Measurements from ENCODE around the gene PIK3C2B.
A peak's percentile ranks its signal among the peaks of the same experiment; 100 is the strongest.
"Not testable (repeated sequence)": the region's sequence is repeated elsewhere in the genome, so short reads cannot be mapped to it uniquely, and the experiment has no call there.

Gene PIK3C2B

DNA sequence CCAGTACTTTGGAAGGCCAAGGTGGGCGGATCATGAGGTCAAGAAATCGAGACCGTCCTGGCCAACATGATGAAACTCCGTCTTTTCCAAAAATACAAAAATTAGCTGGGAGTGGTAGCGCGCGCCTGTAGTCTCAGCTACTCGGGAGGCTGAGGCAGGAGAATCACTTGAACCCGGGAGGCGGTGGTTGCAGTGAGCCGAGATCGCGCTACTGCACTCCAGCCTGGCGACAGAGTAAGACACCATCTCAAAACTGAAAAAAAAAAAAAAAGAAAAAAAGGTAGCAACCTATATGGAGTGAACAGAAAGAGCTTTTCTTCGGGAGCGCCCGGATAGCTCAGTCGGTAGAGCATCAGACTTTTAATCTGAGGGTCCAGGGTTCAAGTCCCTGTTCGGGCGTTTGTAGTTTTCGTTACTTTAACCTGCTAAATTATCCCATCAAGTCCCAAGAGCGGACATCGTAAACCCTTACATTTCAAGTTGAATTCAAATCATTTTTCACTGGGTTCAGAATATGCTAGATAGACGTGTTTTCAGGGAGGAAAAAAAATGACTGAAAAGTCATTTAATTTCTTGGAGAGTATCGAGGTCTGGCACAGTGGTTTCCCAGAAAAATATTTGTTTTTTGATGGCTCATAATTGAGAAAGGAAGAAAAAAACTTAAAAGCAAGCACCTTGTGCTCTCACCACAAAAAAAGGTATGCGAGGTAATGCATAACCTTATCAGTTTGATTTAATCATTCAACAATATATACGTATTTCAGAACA lies 11.8 kb upstream of the PIK3C2B start:
- DNase-seq, result peak in 12 of 14 donors; percentile 29 to 79 (median 50)

DNA sequence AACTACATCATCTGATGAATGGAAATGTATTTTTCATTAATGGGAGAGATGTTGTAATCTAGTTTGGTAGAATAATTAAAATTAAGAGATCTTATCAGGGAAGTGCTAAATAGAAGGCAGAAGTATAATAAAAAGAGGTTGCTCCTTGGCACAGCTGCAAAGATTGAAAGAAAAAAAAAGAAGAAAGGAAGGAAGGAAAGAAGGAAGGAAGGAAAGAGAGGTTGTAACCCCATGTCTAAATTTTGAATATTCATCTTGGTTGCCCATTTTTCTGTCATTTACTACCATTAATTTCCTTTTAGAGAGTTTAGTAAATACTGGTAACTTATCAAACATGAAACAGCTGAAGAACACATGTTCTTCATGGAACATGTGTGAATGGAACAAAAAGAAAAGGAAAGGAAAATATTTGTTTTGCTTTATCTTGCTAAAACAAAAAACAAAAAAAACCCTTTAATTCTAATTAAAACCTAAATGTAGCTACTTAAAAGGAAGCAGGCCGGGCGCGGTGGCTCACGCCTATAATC lies 11.1 kb upstream of the PIK3C2B start:
- no peak for DNase-seq

DNA sequence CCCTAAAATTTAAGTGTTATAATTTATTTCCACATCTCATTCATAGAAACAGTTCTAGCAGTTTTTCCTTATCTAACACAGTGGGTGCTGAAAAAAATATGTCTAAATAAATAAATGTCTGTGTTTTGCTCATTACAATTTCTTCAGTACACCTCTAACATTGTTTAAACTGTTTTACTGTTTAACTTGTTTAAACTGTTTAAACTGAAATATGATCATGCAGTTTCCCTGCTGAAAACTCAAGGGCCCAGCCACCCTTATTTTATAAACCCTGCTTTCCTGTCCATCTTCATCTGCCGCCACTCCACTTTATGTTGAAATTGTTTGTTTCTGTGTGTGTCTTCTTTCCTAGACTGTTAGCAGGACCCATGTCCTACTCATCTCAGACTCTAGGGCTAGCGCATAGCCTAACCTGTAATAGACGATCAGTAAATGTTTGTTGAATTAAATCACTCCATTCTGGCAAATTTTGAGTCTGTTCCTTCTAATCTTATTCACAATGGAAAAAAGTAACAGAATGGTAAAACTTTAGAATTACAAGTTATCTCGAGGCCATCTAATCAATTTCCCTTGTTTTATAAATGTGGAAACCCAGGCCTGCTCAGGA lies 9.4 kb upstream of the PIK3C2B start:
- DNase-seq, result no peak

DNA sequence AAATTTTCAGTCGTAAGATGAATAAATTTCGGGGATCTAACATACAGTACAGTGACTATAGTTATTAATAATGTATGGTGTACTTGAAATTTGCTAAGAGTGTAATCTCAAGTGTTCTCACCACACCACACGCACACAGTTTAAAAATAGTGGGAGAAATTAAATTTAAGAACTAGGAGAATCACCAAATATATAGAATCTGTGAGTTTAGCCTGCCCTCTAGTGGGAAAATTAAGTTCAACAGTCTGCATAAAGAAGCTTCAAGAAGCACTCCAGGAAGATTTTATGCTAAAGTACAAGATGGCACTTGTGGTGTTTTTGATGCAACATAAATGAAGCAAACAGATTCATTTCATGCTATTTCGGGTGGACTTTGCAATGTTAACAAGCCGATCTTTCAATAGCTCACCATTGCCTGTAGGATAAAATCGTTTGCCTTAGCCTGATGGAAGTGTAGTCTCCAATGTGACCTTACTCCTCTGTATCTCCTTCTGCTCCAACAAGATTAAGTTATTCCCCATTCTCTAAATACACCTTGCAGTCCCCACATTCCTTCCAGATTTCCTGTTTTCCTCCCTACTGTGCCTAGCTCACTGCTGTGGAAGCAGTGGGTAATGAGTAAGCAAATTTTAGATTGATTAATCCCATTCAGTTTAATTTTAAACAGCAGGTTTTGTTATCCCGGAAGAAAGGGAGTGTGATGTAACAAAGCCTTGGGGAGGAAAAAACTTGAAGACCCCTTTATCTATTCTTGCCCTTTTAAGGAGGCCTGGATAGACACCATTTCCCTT lies 8.7 kb upstream of the PIK3C2B start:
- DNase-seq, result peak in 2 of 14 donors; percentile 35 to 56

DNA sequence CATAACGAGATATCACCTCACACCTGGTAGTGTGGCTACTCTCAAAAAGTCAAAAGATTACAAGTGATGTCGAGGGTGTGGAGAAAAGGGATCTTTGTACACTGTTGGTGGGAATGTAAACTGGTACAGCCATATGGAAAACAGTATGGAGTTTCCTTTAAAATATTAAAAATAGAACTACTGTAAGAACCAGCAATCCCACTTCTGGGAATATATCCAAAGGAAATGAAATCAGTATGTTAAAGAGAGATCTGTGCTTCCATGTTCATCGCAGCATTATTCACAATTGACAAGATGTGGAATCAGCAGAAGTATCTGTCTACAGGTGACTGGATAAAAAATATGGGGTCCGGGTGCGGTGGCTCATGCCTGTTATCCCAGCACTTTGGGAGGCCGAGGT lies 7.6 kb upstream of the PIK3C2B start:
- DNase-seq, result no peak

DNA sequence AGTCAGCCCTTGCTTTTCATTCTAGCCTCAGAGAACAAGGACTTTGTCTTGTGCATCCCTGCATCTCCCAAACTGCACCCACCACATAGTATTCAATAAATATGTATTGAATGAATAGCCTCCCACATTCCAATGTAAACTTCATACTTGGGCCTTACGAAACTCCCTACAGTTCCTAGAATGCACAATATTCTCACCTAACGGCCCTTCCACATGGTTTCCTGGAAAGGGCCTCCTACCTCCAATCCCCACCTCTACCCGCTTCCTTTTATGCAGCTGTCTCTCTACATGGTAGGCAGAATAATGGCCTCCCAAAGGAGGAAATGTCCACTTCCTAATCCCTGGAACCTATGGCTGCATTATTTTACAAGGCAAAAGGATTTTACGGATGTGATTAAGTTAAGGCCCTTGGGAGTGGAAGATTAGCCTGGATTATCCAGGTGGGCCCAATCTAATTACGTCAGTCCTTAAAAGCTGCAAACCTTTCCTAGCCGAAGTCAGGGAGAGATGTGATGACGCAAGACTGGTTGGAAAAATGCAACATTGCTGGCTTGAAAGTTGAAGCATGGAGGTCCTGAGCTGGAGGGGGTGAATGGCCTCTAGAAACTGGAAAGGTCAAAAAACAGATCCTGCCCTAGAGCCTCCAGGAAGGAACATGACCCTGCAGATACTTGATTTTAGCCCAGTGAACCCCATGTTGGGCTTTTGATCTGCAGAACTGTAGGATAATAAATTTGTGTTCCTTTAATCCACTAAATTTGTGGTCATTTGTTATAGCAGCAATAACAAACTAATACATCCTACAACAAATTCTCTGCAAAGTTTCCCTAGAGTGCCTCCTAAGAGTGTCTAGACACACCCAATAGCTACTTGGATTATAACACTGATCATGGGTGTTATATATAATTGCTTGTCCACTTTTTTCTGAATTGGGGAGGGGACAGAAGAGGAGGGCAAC lies 5.2 kb upstream of the PIK3C2B start:
- DNase-seq, result no peak

DNA sequence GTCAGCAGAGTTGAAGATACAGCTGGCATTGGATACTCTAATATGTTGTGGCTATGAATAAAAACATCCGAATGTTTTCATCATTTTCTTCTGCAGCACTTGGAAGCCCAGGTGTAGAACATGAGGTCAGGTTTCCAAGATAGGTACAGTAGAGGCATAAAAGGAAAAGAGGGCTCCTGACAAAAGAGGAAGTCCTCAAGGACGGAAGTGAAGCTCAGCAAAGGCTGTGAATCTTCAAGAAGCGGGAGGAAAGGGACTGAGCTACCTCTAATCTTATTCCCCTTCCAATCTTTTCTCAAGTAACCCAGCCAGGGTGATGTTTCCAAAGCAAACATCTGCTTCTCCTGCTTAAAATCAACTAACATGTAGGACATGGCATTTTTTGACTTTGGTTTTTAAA lies 4.4 kb upstream of the PIK3C2B start:
- no peak for DNase-seq

DNA sequence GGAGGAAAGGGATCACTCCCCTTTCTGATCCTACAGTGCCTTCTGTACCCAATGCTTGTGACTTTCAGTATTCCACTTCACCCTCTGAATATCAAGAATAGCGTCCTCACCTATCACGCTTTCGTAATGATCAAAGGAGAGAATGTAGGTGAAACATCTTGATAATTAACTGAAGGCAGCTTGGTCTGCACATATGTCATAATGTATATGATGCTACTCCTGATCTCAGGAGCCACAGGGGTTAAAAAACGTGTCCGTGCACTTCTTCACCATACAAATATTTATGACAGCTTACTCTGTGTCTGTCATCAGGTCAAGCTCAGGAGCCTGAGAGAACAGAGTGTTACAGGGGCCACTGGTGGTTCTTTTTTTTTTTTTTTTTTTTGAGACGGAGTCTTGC lies 1.2 kb upstream of the PIK3C2B start:
- DNase-seq, result no peak

DNA sequence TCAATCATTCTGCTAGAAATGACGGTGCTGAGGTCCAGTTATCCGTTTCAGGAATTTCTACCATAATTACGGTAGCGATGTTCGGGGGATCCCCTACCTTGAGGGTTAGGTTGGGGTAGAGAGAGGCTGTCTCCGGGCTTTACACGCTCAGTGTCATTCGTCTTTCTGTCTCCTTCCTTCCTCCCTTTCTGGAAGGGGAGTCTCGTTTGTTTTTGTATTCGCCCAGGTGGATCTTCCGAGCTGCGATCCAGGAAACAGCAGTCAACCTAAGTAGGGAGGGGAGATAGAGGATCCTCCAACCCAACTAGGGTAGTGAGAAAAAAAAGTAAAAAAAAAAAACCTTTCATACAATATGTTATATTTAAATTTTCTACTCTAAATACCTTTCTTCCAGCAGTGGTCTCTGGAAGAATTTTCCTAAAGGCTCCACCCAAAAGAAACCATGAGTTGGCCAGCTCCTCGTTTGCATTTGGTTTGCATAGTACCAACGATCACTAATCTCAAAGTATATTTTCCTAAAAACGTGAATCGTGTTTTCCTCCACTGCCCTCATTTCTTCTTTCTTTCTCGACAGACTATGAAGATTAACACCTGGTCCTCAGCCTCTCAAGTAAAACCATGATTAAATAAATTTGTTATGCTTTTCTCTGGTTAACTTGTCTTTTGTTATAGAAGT lies 611 bp upstream of the PIK3C2B start:
- no peak for DNase-seq

DNA sequence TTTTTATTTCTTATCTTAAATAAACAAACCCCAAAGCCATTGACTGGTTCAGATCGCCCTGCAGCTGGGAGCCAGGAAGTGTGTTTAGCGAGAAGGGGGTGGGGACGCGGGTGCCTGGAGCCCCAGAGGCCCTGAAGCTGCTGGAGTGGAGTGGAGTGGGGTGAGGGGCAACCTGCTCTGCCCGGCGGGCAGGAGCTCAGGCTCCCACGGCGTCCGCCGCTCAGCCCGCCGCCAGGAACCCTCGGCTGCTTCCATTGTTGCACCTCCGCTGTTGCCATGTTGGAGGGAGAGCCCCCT lies 673 bp downstream of the PIK3C2B start:
- DNase-seq, result peak in 10 of 14 donors; percentile 50 to 84 (median 71)

DNA sequence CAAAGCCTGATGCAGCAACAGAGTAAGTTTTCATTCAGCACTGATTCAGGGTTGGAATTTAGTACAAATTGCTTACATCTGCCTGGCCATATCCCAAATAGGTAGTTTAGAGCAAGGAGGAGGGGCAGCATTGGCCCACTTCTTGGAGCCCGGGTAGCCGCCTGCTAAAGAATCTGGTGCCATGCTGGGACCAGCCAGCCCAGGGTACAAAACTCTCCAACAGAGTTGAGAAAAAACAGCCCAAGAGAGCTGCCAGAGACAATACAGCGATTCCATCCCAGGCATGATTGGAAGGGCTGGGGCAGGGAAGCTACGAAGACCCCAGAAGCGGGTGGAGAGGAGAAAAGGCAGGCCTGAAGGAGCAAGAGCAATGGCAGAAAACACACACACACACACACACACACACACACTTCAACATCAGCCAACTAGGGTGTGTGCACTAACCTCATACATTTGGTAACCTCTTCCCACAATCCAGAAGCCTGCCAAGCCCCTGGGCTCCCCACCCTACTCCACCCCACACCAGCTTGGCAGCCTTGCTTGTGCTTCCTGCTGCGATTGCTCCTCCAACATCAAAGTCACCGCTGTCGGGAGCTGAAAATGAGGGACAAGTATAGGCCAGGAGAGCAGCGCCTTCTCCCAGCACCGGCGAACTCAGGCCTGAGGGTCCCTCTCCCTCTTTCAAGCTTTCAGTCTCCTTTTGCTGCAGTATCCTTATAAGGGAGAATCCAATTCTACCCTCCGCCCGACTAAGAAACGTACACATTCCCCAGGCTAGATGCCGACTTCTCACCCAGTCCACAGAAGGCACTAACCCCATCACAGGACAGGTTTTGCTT lies 1.2 kb downstream of the PIK3C2B start:
- DNase-seq, result peak in 6 of 14 donors; percentile 49 to 78 (median 56)

DNA sequence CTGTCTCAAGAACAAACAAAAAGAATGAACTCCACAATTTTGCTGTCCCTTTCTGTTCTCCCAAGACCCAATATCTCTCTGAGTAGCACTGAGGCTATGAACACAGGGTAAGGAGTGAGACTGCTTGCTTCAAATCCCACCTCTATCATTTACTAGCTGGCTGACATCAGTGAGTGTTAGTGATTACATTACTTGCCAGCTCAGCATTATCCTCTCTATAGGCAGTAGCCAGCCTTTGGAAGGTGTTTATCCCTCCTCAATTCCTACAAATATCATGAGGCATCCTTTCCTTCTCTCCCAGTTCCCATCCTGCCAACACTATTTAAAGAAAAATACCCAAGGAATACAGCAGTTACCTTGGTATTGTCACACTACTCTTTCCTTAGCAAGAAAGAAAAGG lies 3.0 kb downstream of the PIK3C2B start:
- no peak for DNase-seq

DNA sequence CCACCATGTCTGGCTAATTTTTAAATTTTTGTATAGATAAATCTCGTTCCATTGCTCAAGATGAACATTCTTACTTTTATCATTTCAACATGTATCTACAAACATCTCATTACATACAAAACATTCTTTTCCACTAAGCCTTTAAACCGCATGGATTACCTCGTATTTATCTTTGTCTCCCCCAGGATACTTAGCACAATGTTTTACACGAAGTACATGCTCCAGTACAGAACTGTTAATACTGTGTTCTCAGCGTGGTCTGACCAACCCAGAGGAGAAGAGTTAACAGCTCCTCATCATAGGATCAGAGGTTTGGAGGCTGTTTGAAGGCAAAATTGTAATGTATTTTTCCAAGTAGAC lies 7.4 kb downstream of the PIK3C2B start:
- DNase-seq, result no peak

DNA sequence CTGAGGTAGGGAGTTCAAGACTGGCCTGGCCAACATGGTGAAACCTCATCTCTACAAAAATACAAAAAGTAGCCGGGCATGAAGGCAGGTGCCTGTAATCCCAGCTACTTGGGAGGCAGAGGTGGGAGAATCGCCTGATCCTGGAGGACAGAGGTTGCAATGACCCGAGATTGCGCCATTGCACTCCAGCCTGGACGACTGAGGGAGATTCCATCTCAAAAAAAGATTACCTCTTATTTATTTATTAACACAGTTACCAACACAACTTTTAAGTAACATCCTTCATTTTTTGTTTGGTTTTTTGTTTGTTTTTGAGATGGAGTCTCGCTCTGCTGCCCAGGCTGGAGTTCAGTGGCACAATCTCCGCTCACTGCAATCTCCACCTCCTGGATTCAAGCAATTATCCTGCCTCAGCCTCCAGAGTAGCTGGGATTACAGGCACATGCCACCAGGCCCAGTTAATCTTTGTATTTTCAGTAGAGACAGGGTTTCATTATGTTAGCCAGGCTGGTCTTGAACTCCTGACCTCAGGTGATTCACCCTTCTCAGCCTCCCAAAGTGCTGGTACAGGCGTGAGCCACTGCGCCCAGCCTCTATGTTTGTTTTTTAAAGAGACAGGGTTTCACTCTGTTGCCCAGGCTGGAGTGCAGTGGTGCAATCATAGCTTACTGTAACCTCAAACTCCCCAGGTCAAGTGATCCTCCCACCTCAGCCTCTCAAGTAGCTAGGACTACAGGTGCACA lies 7.9 kb downstream of the PIK3C2B start:
- DNase-seq, result not testable (repeated sequence)

DNA sequence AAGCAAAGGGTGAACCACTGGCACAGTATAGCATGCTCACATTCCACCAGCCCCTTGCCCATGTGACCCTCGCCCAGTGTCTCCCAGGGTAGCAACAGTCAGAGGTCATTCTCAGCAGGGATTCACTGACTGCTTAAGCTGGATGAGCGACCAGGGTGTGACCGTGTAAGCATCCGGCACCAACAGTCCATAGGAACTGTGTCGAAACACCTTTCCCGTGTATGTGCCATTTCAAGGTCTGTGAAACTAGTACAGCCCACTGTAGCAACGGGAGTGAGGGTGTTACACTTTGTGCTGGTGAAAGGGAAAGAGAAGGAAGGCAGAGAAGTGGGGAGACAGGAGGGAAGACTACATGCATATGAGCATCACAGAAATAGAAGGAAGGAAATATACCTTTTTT lies 10.8 kb downstream of the PIK3C2B start:
- no peak for DNase-seq

DNA sequence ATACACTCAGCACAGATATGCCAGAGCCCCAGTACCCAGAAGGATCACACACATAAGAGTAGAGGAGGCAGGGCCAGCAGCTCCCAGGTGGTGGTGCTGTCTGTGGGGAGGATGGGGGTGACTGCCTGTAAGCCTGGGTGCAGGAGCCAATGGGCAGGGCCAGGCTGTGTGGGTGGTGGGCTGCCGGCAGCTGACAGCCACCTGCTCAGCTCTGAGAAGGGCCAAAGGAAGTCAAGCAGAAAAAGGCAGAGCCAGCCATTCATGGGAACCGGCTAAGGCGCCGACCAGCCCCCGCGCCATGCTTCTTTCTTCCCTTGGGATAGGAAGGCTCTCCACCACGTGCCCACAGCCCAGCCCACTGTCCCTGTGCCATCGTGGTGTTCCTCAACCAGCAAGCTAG lies 14.1 kb downstream of the PIK3C2B start:
- DNase-seq, result no peak

DNA sequence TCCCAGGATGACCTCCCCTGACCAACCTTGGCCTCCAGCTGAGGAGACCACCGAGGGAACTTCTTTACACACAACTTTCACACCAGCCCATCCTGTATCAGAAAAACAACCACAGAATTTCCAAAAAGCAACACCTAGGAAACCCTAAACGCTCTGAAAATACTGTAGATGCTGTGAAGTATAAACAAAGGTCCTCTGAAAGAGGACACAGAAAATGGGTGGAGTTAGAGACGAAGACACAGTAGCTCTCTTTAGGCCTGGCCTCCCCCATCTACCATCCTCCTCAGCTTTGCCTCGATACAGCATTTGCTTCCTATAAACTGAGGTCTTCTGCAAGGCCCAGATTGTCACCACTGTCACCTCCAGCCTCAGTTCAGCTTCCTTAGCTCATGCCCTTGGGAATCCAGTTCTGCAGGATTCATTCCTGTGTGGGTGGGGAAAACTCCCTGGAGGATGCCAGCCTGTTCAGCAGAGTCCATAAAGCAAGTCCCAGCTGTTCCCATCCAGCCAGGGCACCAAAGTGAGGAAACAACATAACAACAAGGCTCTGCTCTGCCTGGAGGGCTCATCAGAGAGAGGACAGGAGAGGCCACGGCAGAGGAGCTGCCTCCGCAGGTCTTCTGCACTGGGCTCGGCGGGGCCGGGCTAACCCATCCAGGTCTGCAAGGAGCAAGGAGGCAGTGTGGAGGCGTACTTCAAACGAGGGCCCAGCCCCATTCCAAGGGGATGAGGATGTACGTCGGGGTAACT lies 15.0 kb downstream of the PIK3C2B start:
- DNase-seq, result no peak

DNA sequence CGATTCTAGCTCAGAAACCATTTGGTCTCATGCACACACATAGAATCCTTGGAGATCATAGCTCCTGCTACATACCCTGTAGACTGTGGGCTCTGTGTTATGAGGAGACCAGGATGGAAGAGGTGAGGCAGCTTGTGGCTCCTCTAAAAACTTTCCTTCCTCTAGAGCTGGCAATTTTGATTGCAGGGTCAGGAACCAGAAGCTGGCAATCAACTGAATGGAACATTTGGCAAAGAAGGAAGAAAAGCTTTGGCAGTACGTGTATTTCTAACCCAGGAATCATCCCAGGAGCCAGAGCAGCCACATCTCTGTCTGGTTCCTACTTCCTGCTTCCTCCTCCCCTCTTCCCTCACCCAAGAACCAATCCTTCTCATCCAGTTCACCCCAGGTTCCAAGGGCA lies 15.7 kb downstream of the PIK3C2B start:
- DNase-seq, result no peak

DNA sequence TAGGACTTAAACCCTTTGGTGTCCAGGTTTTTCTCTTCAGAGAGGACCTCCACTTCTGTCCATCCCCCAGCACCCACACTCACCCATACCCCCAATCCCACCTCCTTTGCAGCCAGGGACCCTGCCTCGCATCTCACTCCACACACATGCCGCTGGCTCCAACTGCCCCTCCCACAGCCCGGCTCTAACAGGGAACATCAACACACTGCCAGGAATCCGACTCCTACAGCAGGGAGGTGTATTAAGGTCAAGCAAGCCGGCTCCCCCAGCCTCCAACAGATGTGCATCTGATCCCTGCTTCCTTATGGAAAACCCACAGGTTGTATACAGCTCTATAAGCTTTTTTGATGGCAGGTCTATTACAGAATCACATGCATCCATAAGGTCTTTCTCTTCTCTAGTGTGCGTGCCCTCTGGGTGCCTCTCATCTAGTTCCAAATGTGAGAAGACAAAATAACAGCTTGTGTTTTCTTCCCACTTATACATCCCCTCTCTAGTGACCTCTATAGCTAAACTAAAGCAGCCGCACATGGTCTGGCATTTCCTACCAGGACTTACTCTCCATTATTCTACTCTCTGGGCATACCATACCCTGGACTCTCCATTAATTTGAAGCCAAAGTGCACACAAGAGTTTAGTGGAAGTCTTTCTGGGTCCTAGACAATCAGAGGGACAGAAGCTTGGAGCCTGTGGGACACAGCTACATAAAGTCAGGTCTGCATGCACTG lies 16.3 kb downstream of the PIK3C2B start:
- DNase-seq, result no peak
